Cardiac fibroblast (primary cell): Measurements from ENCODE around the gene TXNL1.

ENCODE experiments used
- DNase-seq, 2 donors: peaks; one replicate each; pipeline versions ENCODE4 v3.0.0 to v3.0.0-alpha.2; 2010; ENCODE audit warnings: low read depth in 2 of 2
- H3K4me3 ChIP-seq, 2 donors: replicated peaks in 1 of 2; 1 replicate in 1 of 2; 2 replicates in 1 of 2; pipeline ENCODE4 v1.5.1; 2011; ENCODE audit warnings: low read depth in 2 of 2, low read length in 2 of 2, mild to moderate bottlenecking in 2 of 2, moderate library complexity in 1 of 2
- CTCF ChIP-seq: IDR thresholded peaks from one replicate; pipeline ENCODE4 v1.5.1; 2011; ENCODE audit warnings: low read depth, mild to moderate bottlenecking, low read length, inconsistent platforms

Gene TXNL1

GRCh38 chr18:56652802-56653201, 14.4 kb upstream of the TXNL1 start:
- H3K4me3 ChIP-seq, result no peak overlapping the region
- DNase-seq, result no peak
- TF ChIP-seq CTCF, result no peak

- no peak for TF ChIP-seq CTCF
- DNase-seq, result no peak
- H3K4me3 ChIP-seq, result peak overlapping the region; percentile 90 to 99
These were observed 13.3 kb upstream of the TXNL1 start for GRCh38 chr18:56651771-56652092.

DNA sequence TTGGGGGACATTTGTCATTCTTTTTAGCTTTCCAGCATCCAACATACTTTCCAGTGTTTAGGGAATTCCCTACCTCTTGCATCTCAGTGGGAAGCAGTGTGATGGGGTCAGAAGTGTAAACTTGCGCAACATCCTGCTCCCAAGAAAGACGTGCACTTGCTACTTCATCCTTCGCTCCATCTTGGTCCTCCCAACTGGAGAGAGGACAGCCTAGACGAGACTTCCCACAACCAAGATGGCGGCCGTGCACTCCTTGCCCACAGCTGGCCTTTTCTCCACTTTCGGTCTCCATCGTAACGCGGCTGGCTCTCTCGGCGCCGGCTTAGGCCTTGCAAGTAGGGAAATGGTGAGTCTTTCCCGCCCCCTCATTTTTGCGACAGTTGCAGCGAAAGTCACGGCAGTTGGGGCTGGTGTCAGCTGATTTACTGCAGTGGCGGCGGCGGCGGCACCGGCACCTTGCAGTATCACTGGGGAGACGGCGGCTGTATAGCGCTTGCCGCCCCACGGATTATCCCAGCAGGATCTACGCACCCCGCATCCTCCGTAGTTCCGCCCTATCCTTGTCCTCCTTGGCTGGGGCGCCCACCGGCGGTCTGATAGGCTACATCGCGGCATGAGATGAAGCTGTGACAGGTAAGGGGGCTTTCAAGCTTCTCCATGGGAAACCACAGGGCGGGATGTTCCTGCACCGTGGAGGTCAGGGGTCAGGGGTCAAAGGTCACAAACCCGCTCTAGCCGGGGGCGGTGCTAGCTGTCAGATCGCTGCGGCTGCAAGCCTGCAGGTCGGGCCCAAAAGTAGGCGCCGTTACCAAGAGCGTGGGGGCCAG, 12.8 kb upstream of the TXNL1 start, which contains the start of gene WDR7:
Gene WDR7 (plus strand): TSS at position 416 of the 827 bp plus-strand sequence. CDS start 21,157 bp downstream, outside the sequence.
- peak; percentile 99 for DNase-seq
- TF ChIP-seq CTCF, result no peak
- H3K4me3 ChIP-seq, result peak within 1 kb of the TSS; percentile 90 to 99

GRCh38 chr18:56649996-56650395, 11.6 kb upstream of the TXNL1 start:
- peak in 1 of 2 donors; percentile 8 for DNase-seq
- no peak for TF ChIP-seq CTCF
- no peak overlapping the region for H3K4me3 ChIP-seq

DNA sequence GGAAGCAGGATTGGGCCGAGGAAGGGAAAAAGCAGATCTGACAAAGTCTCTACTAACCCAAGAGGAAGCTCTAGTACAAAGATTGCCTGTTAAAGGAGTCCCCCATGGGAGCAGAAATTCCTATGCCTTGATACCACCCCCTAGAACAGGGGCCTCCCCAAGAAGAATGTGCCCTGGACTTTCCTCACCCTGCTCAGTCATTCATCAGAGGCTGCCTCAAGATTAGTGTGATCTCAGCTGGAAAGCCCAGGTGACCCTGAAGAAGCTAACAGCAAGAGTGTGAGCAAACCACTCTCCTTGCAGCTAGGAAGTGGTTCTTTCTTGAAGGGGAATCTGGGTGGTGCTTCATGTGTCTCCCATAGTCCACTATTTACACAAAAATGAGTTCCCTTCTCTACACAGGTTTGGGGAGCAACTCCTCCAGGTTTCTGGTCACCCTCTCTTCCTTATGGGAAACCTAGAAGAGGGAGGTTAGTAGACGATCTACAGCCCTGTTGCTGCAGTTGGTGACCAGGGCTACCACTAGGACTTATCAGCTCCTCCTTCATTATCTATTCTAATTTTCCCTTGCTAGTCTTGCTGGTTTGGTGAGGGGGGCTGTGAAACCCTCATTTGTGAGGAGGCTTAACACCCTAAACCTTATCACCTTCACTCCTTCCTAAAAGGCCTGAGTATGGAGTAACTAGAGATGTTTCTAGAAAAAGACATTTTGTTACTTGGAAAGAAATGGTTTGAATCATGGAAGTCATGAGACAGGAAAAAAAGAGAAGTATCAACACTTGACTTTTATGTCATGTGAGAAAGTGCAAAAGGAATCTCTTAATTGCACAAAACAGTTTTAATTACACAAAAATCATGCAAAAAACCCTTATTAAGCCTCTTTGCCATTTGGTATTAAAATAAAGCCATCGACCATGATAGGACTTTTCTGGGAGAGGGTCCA, 9.8 kb upstream of the TXNL1 start:
- no peak for DNase-seq
- H3K4me3 ChIP-seq, result no peak overlapping the region
- TF ChIP-seq CTCF, result no peak

GRCh38 chr18:56647071-56647470, 8.7 kb upstream of the TXNL1 start:
- no peak overlapping the region for H3K4me3 ChIP-seq
- no peak for TF ChIP-seq CTCF
- no peak for DNase-seq
